Neutrophil (primary cell): ENCODE measurements around the gene VPS37C.

Source experiments
- H3K27ac ChIP-seq: fragments of 200-600 bp; sonication (generic); 2 replicates; pipeline ENCODE4 v1.5.1; 2016; ENCODE audit warnings: mild to moderate bottlenecking, moderate library complexity
- H3K27me3 ChIP-seq: fragments of 200-600 bp; sonication (generic); 2 replicates; pipeline ENCODE4 v1.6.0; 2016; ENCODE audit warnings: mild to moderate bottlenecking
- H3K36me3 ChIP-seq: fragments of 200-600 bp; sonication (generic); 2 replicates; pipeline ENCODE4 v1.5.1; 2017
- H3K4me1 ChIP-seq, 2 experiments: fragments of 200-600 bp in 1 of 2; sonication (generic) in 1 of 2; 1 replicate in 1 of 2; 2 replicates in 1 of 2; pipeline versions ENCODE4 v1.5.1 to v1.6.1; 2013 to 2016; ENCODE audit warnings: low read depth in 1 of 2, low read length in 1 of 2, mild to moderate bottlenecking in 1 of 2, moderate library complexity in 1 of 2; ENCODE audit not compliant: control insufficient read depth in 1 of 2, insufficient read depth in 1 of 2
- H3K4me3 ChIP-seq, 2 experiments: fragments of 200-600 bp in 1 of 2; sonication (generic) in 1 of 2; 1 replicate in 1 of 2; 2 replicates in 1 of 2; pipeline ENCODE4 v1.5.1; 2013 to 2016; ENCODE audit warnings: low read depth in 1 of 2, low read length in 1 of 2, mild to moderate bottlenecking in 1 of 2, moderate library complexity in 1 of 2
- H3K9me3 ChIP-seq: fragments of 200-600 bp; sonication (generic); 2 replicates; pipeline ENCODE4 v1.5.1; 2016
- TF ChIP-seq, protein P1 (sequence below): fragments of 200-600 bp; sonication (generic); IDR thresholded peaks from 2 replicates; pipeline ENCODE4 v1.5.1; 2016; ENCODE audit warnings: antibody characterized with exemption

VPS37C gene

DNA sequence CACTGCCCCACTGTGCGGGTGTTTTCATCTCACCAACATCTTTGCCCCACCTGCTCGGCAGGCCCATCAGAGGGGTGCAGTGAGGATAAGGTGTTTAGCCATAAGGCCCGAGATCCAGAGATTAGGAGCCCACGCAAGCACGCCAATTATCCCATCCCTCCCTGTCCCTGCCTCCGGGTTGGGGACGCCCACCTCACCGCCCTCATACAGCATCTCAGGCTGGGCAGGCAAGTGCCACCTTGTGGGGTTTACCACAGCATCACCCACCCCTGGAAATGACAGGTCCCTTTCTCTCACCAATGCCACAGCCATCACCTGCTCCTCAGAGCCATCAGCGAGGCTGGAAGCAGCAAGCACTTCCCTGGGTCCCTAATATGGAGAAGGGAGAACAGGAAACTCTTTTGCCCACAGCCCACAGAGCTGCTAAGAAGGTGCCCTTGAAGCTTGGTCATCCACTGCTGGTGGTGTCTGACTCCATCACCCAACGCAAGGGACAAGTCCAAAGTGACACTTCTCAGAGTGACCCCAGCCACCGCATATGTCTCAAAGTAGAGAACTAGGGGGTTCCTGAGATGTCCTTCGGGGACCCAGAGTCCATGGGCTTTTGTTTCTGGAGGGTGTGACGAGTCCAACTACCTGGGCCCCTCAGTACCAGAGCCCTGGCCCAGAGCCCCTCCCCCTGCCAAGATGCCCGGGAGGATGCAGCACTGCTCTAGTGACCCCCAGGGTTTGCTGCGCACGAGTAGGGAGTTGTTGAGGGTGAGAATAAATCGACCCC lies 15.8 kb downstream of the VPS37C start:
- H3K9me3 ChIP-seq: no peaks in the 10 kb centered on the region
- H3K27ac ChIP-seq: peak overlapping the region; percentile 87
- H3K4me1 ChIP-seq: peaks cover 57 to 65% of the 10 kb centered on the region in 2 experiments
- no peaks in the 10 kb centered on the region for H3K27me3 ChIP-seq
- TF ChIP-seq, protein P1, sequence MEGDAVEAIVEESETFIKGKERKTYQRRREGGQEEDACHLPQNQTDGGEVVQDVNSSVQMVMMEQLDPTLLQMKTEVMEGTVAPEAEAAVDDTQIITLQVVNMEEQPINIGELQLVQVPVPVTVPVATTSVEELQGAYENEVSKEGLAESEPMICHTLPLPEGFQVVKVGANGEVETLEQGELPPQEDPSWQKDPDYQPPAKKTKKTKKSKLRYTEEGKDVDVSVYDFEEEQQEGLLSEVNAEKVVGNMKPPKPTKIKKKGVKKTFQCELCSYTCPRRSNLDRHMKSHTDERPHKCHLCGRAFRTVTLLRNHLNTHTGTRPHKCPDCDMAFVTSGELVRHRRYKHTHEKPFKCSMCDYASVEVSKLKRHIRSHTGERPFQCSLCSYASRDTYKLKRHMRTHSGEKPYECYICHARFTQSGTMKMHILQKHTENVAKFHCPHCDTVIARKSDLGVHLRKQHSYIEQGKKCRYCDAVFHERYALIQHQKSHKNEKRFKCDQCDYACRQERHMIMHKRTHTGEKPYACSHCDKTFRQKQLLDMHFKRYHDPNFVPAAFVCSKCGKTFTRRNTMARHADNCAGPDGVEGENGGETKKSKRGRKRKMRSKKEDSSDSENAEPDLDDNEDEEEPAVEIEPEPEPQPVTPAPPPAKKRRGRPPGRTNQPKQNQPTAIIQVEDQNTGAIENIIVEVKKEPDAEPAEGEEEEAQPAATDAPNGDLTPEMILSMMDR: no peak
- peak overlapping the region in 1 of 2 experiments; percentile 7 for H3K4me3 ChIP-seq
- no peaks in the 10 kb centered on the region for H3K36me3 ChIP-seq

DNA sequence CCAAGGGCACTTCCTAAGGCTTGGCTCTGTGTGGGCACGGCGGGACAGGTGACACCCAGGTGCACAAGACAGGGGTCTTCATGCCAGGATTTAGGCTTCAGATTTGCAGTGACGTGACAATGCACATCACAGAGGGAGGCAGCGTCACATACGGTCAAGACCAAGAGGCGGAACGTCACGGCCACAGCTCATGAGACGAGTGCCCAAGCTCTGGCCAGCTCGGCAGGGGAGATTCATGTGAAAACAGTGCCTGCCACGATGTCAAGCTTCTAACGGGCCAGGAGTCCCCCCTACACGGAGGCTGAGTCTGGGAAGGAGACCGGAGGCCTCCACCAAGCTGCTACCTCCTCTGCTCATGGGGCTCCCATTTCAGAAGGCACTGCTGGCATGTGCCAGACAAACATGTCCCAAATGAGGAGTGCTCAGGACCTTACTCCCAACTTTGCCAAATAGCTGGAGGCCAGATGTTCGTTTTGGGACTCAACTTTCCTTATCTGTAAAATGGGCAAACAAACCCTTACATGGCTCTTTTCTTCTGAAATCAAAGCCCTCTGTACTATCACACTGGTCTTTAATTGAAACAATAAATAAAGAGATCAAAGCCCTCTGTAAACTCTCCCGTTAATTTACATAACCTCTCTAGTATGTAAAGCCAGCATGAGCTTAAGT lies 16.6 kb downstream of the VPS37C start:
- Histone ChIP-seq H3K9me3 (no peaks in the 10 kb centered on the region), H3K4me1 (peaks cover 57 to 65% of the 10 kb centered on the region in 2 experiments), H3K27me3 (no peaks in the 10 kb centered on the region), H3K4me3 (no peak overlapping the region), H3K36me3 (no peaks in the 10 kb centered on the region), H3K27ac (peak overlapping the region; percentile 87)
- TF ChIP-seq, protein P1: no peak

DNA sequence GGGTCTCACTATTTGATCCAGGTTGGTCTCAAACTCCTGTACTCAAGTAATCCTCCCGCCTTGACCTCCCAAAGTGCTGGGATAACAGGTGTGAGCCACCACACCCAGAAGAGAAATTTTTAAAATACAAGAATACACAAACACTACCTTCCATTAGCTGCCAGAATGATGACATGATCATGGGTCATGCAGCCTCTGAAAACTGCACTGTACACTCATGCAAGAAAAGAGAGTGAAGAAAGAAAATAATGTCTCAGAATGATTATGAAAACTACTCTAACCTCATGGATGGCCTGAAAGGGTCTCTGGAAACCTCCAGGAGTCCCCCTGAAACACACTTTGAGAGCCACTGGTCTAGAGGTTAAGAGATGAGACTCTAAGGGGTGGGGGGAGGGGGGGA lies 18.8 kb downstream of the VPS37C start:
- Histone ChIP-seq H3K27ac (no peak overlapping the region), H3K4me1 (peaks cover 48 to 56% of the 10 kb centered on the region in 2 experiments), H3K9me3 (no peaks in the 10 kb centered on the region), H3K4me3 (no peak overlapping the region), H3K36me3 (peaks cover 17% of the 10 kb centered on the region), H3K27me3 (no peaks in the 10 kb centered on the region)
- TF ChIP-seq, protein P1: no peak

DNA sequence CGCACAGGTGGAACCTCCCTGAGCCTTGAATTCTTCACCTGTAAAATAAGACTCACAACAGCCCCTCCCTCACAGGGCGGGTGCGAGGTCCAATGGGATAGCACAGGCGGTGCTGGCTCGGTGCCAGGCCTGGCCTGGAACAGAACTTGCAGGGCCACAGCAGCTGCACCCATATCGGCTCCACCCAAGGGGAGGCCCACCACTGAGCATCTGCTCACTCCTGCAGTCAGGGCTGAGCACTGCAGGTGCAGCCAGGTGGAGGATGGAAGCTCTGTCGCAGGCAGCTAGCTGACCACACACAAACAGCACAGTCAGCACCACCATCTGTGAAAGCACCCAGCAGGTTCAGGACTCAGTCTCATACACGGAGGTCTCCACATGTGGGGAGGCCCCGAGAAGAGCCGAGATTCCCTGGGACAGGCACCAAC lies 19.6 kb downstream of the VPS37C start:
- H3K9me3 ChIP-seq: no peaks in the 10 kb centered on the region
- H3K4me3 ChIP-seq: no peak overlapping the region
- H3K4me1 ChIP-seq: peaks cover 40 to 48% of the 10 kb centered on the region in 2 experiments
- H3K27me3 ChIP-seq: no peaks in the 10 kb centered on the region
- peaks cover 22% of the 10 kb centered on the region for H3K36me3 ChIP-seq
- H3K27ac ChIP-seq: peak overlapping the region; percentile 5
- TF ChIP-seq, protein P1: no peak

DNA sequence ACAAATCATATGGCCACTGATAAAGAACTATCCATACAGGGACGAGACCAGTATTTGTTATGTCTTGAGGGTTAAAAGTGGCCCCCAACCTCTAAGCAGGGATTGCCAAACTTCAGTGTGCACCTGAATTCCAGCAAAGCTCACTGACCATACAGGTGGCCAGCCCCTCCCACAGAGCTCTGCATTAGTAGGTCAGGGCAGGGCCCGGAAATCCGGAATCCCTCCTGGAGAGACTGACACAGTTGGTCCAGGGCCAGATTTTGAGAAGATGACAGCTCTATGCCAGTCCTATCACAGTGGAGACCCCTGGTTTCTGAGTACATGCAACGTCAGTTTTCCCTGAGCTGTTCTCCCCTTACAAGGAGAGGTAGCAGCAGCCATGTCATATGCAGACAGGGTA lies 20.8 kb downstream of the VPS37C start:
- TF ChIP-seq, protein P1: no peak
- peaks cover 27% of the 10 kb centered on the region for H3K36me3 ChIP-seq

More for the DNA sequence above, 20.8 kb downstream of the VPS37C start:
- H3K9me3 ChIP-seq: no peaks in the 10 kb centered on the region
- H3K4me3 ChIP-seq: no peak overlapping the region
- H3K4me1 ChIP-seq: peaks cover 28 to 36% of the 10 kb centered on the region in 2 experiments
- peak overlapping the region; percentile 50 for H3K27ac ChIP-seq
- H3K27me3 ChIP-seq: no peaks in the 10 kb centered on the region
